Panc1 (cell line): Measurements from ENCODE around the gene AP4B1.

Experiments
- CTCF ChIP-seq: fragments of 450-650 bp; IDR thresholded peaks from 2 replicates; pipeline ENCODE4 v1.5.1; 2017; ENCODE audit warnings: mild to moderate bottlenecking
- POLR2AphosphoS5 ChIP-seq: IDR thresholded peaks from 2 replicates; pipeline ENCODE4 v1.6.1; 2012; ENCODE audit warnings: mild to moderate bottlenecking, low read depth, low read length, moderate library complexity
- SIN3A ChIP-seq: IDR thresholded peaks from 2 replicates; pipeline ENCODE4 v1.6.1; 2012; ENCODE audit warnings: low read depth, mild to moderate bottlenecking, low read length, moderate library complexity, borderline replicate concordance; ENCODE audit not compliant: insufficient read depth
- TCF7L2 ChIP-seq: IDR thresholded peaks from 2 replicates; pipeline ENCODE4 v1.6.1; 2011; ENCODE audit warnings: mild to moderate bottlenecking, low read depth, low read length, inconsistent platforms
- TF ChIP-seq, protein P1 (sequence below), 2 experiments: IDR thresholded peaks; 2 replicates each; pipeline ENCODE4 v1.6.1; 2011 to 2012; ENCODE audit warnings: low read depth in 2 of 2, control low read depth in 1 of 2, low read length in 1 of 2, mild to moderate bottlenecking in 1 of 2, moderate library complexity in 1 of 2; ENCODE audit not compliant: insufficient read depth in 1 of 2

DNA sequence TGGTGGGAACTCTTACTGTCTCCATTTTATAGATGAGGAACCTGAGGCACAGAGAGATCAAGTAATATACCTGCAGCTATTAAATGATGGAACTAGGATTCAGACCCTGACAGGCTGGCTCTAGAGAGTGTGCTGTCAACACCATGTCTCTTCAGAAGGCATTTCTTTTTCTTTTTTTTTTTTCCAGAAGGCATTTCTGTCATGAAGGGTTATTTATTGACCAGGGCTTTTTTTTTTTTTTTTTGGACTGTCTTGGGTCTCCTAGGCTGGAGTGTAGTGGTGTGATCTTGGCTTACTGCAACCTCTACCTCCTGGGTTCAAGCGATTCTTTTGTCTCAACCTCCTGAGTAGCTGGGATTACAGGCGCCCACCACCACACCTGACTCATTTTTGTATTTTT lies 47.1 kb upstream of the AP4B1 start:
- TF ChIP-seq SIN3A = no peak
- TF ChIP-seq TCF7L2 = no peak
- TF ChIP-seq, protein P1, sequence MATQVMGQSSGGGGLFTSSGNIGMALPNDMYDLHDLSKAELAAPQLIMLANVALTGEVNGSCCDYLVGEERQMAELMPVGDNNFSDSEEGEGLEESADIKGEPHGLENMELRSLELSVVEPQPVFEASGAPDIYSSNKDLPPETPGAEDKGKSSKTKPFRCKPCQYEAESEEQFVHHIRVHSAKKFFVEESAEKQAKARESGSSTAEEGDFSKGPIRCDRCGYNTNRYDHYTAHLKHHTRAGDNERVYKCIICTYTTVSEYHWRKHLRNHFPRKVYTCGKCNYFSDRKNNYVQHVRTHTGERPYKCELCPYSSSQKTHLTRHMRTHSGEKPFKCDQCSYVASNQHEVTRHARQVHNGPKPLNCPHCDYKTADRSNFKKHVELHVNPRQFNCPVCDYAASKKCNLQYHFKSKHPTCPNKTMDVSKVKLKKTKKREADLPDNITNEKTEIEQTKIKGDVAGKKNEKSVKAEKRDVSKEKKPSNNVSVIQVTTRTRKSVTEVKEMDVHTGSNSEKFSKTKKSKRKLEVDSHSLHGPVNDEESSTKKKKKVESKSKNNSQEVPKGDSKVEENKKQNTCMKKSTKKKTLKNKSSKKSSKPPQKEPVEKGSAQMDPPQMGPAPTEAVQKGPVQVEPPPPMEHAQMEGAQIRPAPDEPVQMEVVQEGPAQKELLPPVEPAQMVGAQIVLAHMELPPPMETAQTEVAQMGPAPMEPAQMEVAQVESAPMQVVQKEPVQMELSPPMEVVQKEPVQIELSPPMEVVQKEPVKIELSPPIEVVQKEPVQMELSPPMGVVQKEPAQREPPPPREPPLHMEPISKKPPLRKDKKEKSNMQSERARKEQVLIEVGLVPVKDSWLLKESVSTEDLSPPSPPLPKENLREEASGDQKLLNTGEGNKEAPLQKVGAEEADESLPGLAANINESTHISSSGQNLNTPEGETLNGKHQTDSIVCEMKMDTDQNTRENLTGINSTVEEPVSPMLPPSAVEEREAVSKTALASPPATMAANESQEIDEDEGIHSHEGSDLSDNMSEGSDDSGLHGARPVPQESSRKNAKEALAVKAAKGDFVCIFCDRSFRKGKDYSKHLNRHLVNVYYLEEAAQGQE (IDR thresholded peaks at IDR 0.05; ENCODE audit: insufficient read depth in 1 of 2, low read depth in 2 of 2, low read length in 1 of 2) = no peak
- no peak for TF ChIP-seq CTCF
- TF ChIP-seq POLR2AphosphoS5 = no peak
